HL-60 (cell line): Measurements from ENCODE around the gene CTNNA3.

Source experiments
- DNase-seq, 2 experiments: peaks; one replicate each; pipeline ENCODE4 v3.0.0-alpha.2; 2010 to 2020; ENCODE audit warnings: low read depth in 1 of 2, low spot score in 1 of 2
- H3K27ac ChIP-seq: fragments of 250-450 bp; sonication (Bioruptor Pico); replicated peaks from 2 replicates; pipeline ENCODE4 v1.5.1; 2020; ENCODE audit warnings: mild to moderate bottlenecking, moderate library complexity
- H3K27me3 ChIP-seq: fragments of 250-450 bp; sonication (Bioruptor Pico); 2 replicates; pipeline ENCODE4 v1.5.1; 2021; ENCODE audit warnings: mild to moderate bottlenecking, moderate library complexity; ENCODE audit not compliant: insufficient read depth, poor library complexity, severe bottlenecking
- H3K4me3 ChIP-seq: replicated peaks from 2 replicates; pipeline ENCODE4 v1.5.1; 2011; ENCODE audit warnings: mild to moderate bottlenecking, control low read depth, low read length; ENCODE audit not compliant: insufficient read depth
- GABPA ChIP-seq: IDR thresholded peaks from 2 replicates; pipeline ENCODE4 v1.6.1; 2012; ENCODE audit warnings: low read depth
- POLR2AphosphoS5 ChIP-seq: IDR thresholded peaks from 2 replicates; pipeline ENCODE4 v1.6.1; 2012; ENCODE audit warnings: low read depth
- SPI1 ChIP-seq: IDR thresholded peaks from 2 replicates; pipeline ENCODE4 v1.6.1; 2012; ENCODE audit warnings: low read depth, mild to moderate bottlenecking, borderline replicate concordance
- TF ChIP-seq, protein P1 (sequence below): IDR thresholded peaks from 2 replicates; pipeline ENCODE4 v1.6.1; 2012; ENCODE audit warnings: low read depth; ENCODE audit not compliant: insufficient replicate concordance
- TF ChIP-seq, protein P2 (sequence below): IDR thresholded peaks from one replicate; pipeline ENCODE4 v1.5.1; 2011; ENCODE audit warnings: low read length, control low read depth, inconsistent platforms; ENCODE audit not compliant: insufficient read depth

Gene CTNNA3

DNA sequence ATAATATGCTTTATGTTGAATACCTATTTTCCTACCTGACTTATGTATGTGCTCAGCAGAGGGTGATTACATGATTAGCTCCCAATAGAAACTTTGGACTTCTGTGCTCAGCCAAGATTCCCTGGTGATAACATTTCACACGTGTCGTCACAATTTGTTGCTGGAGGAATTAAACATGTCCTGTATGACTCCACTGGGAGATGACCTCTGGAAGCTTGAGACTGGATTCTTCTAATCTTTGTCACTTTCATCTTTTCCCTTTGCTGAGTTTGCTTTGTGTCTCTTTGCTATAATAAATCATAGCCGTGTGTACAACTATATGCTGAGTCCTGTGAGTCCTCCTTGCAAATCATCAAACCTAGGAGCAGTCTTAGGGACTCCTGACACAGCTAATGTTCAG is 891.0 kb downstream of the CTNNA3 start:
- no peaks in the 10 kb centered on the region for H3K27me3 ChIP-seq
- H3K27ac ChIP-seq = no peak overlapping the region
- TF ChIP-seq, protein P1, sequence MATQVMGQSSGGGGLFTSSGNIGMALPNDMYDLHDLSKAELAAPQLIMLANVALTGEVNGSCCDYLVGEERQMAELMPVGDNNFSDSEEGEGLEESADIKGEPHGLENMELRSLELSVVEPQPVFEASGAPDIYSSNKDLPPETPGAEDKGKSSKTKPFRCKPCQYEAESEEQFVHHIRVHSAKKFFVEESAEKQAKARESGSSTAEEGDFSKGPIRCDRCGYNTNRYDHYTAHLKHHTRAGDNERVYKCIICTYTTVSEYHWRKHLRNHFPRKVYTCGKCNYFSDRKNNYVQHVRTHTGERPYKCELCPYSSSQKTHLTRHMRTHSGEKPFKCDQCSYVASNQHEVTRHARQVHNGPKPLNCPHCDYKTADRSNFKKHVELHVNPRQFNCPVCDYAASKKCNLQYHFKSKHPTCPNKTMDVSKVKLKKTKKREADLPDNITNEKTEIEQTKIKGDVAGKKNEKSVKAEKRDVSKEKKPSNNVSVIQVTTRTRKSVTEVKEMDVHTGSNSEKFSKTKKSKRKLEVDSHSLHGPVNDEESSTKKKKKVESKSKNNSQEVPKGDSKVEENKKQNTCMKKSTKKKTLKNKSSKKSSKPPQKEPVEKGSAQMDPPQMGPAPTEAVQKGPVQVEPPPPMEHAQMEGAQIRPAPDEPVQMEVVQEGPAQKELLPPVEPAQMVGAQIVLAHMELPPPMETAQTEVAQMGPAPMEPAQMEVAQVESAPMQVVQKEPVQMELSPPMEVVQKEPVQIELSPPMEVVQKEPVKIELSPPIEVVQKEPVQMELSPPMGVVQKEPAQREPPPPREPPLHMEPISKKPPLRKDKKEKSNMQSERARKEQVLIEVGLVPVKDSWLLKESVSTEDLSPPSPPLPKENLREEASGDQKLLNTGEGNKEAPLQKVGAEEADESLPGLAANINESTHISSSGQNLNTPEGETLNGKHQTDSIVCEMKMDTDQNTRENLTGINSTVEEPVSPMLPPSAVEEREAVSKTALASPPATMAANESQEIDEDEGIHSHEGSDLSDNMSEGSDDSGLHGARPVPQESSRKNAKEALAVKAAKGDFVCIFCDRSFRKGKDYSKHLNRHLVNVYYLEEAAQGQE = no peak
- TF ChIP-seq SPI1 = no peak
- no peak for TF ChIP-seq GABPA
- no peak for TF ChIP-seq POLR2AphosphoS5
- TF ChIP-seq, protein P2, sequence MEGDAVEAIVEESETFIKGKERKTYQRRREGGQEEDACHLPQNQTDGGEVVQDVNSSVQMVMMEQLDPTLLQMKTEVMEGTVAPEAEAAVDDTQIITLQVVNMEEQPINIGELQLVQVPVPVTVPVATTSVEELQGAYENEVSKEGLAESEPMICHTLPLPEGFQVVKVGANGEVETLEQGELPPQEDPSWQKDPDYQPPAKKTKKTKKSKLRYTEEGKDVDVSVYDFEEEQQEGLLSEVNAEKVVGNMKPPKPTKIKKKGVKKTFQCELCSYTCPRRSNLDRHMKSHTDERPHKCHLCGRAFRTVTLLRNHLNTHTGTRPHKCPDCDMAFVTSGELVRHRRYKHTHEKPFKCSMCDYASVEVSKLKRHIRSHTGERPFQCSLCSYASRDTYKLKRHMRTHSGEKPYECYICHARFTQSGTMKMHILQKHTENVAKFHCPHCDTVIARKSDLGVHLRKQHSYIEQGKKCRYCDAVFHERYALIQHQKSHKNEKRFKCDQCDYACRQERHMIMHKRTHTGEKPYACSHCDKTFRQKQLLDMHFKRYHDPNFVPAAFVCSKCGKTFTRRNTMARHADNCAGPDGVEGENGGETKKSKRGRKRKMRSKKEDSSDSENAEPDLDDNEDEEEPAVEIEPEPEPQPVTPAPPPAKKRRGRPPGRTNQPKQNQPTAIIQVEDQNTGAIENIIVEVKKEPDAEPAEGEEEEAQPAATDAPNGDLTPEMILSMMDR = no peak
- no peak for DNase-seq
- H3K4me3 ChIP-seq = no peak overlapping the region

DNA sequence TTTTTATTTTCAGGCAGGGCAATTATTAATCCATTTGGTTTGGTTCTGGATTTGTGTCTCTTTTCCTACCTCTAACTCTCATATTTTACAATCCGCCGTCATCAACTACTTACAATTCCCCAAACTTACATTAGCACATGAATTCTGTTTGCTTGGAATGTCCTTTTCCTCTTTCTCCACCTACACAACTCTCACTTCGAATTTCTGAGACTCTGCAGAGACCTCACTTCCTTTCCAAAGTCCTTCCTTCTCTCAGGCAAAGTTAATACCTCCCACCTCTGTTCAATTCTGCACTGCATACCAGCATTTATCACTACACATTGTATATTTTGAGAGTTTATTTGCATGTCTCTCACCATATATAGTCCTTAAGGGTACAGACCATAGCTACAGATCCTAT is 892.8 kb downstream of the CTNNA3 start:
- DNase-seq = no peak
- H3K27me3 ChIP-seq = no peaks in the 10 kb centered on the region
- no peak overlapping the region for H3K27ac ChIP-seq
- H3K4me3 ChIP-seq = no peak overlapping the region
- TF ChIP-seq, protein P1 = no peak
- TF ChIP-seq, protein P2 = no peak
- TF ChIP-seq GABPA (no peak), SPI1 (no peak), POLR2AphosphoS5 (no peak)

DNA sequence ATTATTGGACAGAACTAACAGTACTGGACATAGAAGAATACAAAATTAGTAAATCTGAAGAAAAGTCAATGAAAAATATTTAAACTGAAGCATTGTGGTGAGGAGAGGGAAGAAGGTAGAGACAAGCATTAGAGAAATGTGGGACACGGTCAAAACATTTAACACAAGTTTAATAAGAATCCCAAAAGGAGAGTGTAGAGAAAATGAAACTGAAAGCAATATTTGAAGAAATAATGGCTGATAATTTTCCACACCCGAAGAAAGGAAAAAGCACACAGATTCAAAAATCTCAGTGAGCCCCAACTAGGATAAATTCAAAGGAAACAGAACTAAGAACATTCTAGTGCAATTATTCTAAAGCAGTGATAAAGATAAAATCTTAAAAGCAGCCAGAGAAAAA is 896.5 kb downstream of the CTNNA3 start:
- no peak overlapping the region for H3K27ac ChIP-seq
- no peak overlapping the region for H3K4me3 ChIP-seq
- H3K27me3 ChIP-seq = no peaks in the 10 kb centered on the region
- DNase-seq = no peak
- TF ChIP-seq, protein P2 = no peak
- TF ChIP-seq POLR2AphosphoS5 (no peak), SPI1 (no peak), GABPA (no peak)
- TF ChIP-seq, protein P1 = no peak
